Neutrophil (primary cell): Measurements from ENCODE around the gene ITIH3.

Source experiments
- H3K27ac ChIP-seq: fragments of 200-600 bp; sonication (generic); 2 replicates; pipeline ENCODE4 v1.5.1; 2016; ENCODE audit warnings: mild to moderate bottlenecking, moderate library complexity
- H3K27me3 ChIP-seq: fragments of 200-600 bp; sonication (generic); 2 replicates; pipeline ENCODE4 v1.6.0; 2016; ENCODE audit warnings: mild to moderate bottlenecking
- H3K36me3 ChIP-seq: fragments of 200-600 bp; sonication (generic); 2 replicates; pipeline ENCODE4 v1.5.1; 2017
- H3K4me1 ChIP-seq, 2 experiments: fragments of 200-600 bp in 1 of 2; sonication (generic) in 1 of 2; 1 replicate in 1 of 2; 2 replicates in 1 of 2; pipeline versions ENCODE4 v1.5.1 to v1.6.1; 2013 to 2016; ENCODE audit warnings: low read depth in 1 of 2, low read length in 1 of 2, mild to moderate bottlenecking in 1 of 2, moderate library complexity in 1 of 2; ENCODE audit not compliant: control insufficient read depth in 1 of 2, insufficient read depth in 1 of 2
- H3K4me3 ChIP-seq, 2 experiments: fragments of 200-600 bp in 1 of 2; sonication (generic) in 1 of 2; 1 replicate in 1 of 2; 2 replicates in 1 of 2; pipeline ENCODE4 v1.5.1; 2013 to 2016; ENCODE audit warnings: low read depth in 1 of 2, low read length in 1 of 2, mild to moderate bottlenecking in 1 of 2, moderate library complexity in 1 of 2
- H3K9me3 ChIP-seq: fragments of 200-600 bp; sonication (generic); 2 replicates; pipeline ENCODE4 v1.5.1; 2016
- CTCF ChIP-seq: fragments of 200-600 bp; sonication (generic); IDR thresholded peaks from 2 replicates; pipeline ENCODE4 v1.5.1; 2016; ENCODE audit warnings: antibody characterized with exemption

ITIH3 gene

GRCh38 chr3:52819936-52820335 lies 25.3 kb downstream of the ITIH3 start:
- Histone ChIP-seq H3K36me3 (peaks cover 79% of the 10 kb centered on the region), H3K9me3 (no peaks in the 10 kb centered on the region), H3K27ac (no peak overlapping the region), H3K27me3 (no peaks in the 10 kb centered on the region), H3K4me3 (no peak overlapping the region), H3K4me1 (no peaks in the 10 kb centered on the region)
- no peak for TF ChIP-seq CTCF

DNA sequence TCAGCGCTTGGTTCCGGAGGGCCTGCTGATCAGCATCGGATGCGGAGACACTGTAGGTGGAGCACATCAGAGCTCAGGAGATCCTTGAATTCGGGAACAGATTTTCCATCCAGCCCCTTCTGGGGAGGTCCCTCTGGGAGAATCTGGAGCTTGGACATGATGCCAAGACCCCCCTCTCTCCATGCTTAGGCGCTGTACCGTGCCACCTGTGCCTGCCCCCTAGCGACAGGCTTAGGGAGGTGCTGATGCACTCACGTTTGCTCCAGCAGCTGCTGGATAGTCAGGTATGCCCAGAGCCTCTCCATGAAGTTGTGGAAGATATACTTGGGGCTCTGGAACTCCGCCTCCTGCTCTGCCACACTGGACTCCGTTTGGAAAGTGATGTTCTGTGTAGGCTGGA lies 26.1 kb downstream of the ITIH3 start:
- H3K9me3 ChIP-seq: no peaks in the 10 kb centered on the region
- no peaks in the 10 kb centered on the region for H3K4me1 ChIP-seq
- no peaks in the 10 kb centered on the region for H3K27me3 ChIP-seq
- peaks cover 82% of the 10 kb centered on the region for H3K36me3 ChIP-seq
- no peak for TF ChIP-seq CTCF
- H3K4me3 ChIP-seq: no peak overlapping the region
- H3K27ac ChIP-seq: no peak overlapping the region

- peaks cover 90% of the 10 kb centered on the region for H3K36me3 ChIP-seq
- no peak overlapping the region for H3K27ac ChIP-seq
- H3K27me3 ChIP-seq: no peaks in the 10 kb centered on the region
- no peaks in the 10 kb centered on the region for H3K9me3 ChIP-seq
- TF ChIP-seq CTCF: no peak
- no peak overlapping the region for H3K4me3 ChIP-seq
- no peaks in the 10 kb centered on the region for H3K4me1 ChIP-seq
Measured at GRCh38 chr3:52822363-52822762, 27.8 kb downstream of the ITIH3 start.

- no peak for TF ChIP-seq CTCF
- H3K27ac ChIP-seq: no peak overlapping the region
- no peak overlapping the region for H3K4me3 ChIP-seq
- H3K27me3 ChIP-seq: no peaks in the 10 kb centered on the region
- no peaks in the 10 kb centered on the region for H3K4me1 ChIP-seq
- H3K9me3 ChIP-seq: no peaks in the 10 kb centered on the region
- peaks cover 90% of the 10 kb centered on the region for H3K36me3 ChIP-seq
Measured at GRCh38 chr3:52824037-52824436, 29.4 kb downstream of the ITIH3 start.

- Histone ChIP-seq H3K4me1 (no peaks in the 10 kb centered on the region), H3K36me3 (peaks cover 73% of the 10 kb centered on the region), H3K9me3 (no peaks in the 10 kb centered on the region), H3K27me3 (no peaks in the 10 kb centered on the region), H3K4me3 (no peak overlapping the region), H3K27ac (no peak overlapping the region)
- TF ChIP-seq CTCF: no peak
Measured at GRCh38 chr3:52827441-52827840, 32.8 kb downstream of the ITIH3 start.

DNA sequence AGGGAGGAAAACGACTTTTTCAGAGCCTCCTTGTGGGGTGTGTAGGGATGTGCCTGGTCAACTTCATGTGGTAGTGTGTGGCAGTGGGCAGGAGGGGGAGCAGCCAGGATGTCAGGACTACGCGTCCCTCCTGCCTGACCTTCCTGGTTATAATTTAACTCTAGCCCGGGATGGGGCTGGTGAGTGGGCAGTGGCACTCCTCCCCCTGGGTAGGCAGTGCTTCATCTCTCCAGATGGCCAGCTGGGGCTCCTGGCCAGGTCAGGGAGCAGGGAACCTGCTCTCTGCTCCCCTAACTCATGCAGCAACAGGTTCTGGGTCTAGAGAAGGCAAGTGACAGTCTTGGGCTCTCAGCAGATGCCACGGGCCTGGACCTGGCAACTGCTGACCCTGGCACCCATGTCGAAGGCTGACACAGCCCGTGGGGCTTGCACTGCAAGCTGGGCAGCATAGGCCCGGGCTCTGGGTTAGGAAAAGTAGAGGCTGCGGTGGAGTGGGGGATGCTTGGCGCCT lies 33.3 kb downstream of the ITIH3 start:
- Histone ChIP-seq H3K27ac (no peak overlapping the region), H3K4me3 (no peak overlapping the region), H3K36me3 (peaks cover 73% of the 10 kb centered on the region), H3K4me1 (no peaks in the 10 kb centered on the region), H3K9me3 (no peaks in the 10 kb centered on the region), H3K27me3 (no peaks in the 10 kb centered on the region)
- TF ChIP-seq CTCF: no peak
